GM20431 (cell line): ENCODE measurements around the gene TNFRSF13B.
"Not testable (repeated sequence)": the region's sequence is repeated elsewhere in the genome, so short reads cannot be mapped to it uniquely, and the experiment has no call there.

Source experiments
- in situ Hi-C: fragments of 300-500 bp; cut with MseI, MboI; formaldehyde crosslinking; loops from one replicate; pipeline ENCODE4 v1.15.0; 2020; ENCODE audit warnings: low sequenced_read_pairs; ENCODE audit not compliant: unreplicated experiment

TNFRSF13B gene

GRCh38 chr17:16917671-16918394 is 54.1 kb downstream of the TNFRSF13B start:
- in situ Hi-C loops: no loop called here

- in situ Hi-C loops: no loop called here
These were observed 55.4 kb downstream of the TNFRSF13B start for GRCh38 chr17:16916557-16916920.

- in situ Hi-C loops: no loop called here
These were observed 56.0 kb downstream of the TNFRSF13B start for GRCh38 chr17:16915752-16916556.

- in situ Hi-C loops: no loop called here
These were observed 58.5 kb downstream of the TNFRSF13B start for GRCh38 chr17:16913463-16913862.

DNA sequence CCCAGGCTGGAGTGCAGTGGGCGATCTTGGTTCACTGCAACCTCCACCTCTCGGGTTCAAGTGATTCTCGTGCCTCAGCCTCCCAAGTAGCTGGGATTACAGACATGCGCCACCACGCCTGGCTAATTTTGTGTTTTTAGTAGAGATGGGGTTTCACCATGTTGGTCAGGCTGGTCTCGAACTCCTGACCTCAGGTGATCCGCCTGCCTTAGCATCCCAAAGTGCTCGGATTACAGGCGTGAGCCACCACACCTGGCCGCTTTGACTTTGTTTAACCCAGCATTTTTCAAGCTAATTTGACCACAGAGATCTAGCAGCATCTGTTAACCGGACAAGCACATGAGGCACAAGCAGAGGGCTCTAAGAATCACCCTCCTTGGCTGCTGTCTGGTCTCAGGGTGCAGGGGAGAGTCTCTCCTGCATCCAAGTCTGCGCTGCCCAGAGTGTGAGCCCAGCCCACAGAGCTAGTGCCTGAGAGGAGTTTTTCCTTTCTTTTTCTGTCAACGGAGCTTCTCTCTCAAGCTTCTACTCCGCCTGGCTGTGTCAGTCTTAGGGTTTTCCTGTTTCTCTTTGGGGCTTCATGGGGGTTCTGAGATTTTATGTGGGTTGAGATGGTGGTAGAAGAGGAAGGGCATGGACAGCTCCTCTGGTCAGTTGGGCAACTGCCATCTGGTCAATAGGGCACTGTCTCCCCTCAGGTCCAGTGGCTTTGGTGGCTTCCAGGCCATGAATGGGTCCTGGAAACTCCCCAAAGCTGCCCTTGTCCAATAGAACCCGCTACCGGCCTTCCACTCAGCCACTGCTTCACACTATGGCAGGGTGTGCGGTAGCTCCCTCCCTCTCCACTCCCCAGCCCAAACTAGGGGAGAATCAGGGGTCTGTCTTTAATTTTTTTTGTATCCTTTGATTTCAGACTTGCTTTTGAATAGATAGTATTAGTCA is 59.6 kb downstream of the TNFRSF13B start:
- in situ Hi-C loops: no loop called here

DNA sequence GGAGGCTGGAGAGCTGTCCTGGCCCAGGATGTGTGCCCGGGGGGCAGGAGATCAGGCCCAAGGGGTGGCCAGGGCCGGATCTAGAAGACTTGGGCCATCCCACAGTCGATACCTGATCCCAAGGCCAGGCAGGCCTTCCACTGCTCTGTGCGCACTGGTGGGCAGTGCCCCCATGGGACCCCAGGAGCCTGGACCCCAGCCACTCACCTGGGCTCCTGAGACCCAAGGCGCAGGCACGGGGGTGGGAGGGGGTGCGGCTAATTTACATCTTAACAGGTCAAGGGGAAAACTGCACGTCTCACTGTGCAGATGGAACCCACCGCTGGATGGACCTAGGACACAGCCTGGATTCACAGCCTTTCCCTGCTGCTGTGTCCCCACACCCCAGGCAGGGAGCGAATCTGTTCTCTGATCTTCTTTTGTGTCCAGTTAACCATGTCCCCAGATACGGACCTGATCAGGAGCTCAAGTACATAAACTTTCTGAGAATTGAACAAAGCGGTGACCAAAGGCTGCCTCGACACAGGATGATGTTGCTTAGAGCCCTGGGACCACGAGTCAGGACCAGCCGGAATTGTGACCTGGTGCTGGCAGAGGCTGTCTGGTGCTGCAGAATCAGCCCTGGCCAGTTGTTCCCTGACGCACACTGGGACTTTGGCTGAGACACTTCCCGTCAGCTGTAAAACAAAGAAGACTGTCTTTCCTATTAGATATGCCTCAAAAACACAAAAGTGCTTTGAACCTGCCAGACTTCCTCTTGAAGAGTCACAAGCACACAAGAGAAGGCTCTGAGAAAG is 60.6 kb downstream of the TNFRSF13B start:
- in situ Hi-C loops: no loop called here

DNA sequence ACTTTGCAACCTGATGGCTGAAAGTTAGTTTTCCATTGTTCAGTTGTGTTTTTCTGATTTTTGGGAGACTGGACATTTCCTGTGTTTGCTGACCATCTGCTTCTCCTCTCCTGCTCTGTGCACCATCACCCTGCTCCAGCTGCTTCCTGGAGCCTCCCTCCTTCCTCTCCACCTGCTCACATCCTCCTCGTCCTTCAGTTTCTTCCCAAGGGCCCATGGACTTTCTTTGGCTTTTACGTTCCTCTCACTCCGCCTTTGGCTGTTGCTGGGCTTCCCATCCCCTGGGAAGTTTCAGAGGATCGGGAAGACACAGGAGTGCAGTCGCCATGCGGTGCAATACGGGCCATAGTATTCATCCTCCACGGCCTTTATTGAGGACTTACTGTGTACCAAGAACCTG is 61.6 kb downstream of the TNFRSF13B start:
- in situ Hi-C loops: no loop called here

DNA sequence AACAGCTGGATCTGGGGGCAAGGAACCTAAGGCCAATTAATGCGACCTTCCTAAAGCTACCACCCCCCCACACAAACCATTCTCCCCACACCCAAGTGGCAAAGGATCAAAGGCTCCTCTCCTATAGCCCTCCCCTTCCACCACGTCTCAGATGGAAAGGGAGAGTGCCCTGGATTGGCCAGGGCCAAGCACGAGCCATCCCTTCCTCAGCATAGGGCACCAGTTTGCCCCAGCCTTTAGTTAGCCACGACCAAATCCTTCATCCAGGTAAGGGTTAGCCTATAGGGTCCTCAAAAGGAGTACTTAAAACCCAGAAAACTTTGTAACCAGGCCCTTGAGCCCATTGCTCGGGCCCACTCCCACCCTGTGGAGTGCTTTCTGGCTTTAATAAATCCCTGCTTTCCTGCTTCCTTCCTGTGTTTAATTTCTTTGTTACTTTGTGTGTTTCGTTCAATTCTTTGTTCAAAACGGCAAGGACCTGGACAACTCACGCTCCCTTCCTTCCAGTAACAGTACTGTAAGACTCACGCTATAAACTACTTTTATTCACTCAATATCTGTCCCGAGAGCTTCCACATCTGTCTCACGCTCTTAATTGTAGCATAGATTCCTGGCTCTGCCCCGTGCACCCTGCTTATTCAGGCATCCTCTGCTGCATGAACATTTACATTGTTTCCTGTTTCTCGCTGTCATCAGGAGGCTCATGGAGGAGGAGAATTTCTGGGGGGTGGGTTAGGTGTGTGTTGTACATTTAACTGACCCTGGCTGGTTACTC is 62.3 kb downstream of the TNFRSF13B start:
- in situ Hi-C loops: no loop called here

DNA sequence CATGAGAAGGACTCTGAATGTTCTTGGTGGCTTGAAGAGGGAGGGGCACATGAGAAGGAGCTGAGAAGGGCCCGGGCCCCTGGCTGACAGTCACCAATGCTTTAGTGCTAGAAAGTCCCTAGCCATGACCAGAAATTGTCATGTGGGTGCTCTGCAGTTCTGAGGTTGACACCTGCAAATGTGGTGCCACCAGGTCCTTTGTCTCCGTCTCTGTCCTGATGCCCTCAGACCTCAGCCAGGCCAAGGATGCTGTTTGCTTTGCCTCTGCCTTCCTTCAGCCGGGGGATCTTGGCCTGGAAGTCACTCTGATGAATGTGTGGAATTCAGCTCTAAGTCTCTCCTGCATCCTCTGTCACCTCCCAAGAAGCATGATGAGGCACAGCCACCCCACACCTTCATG is 63.6 kb downstream of the TNFRSF13B start:
- in situ Hi-C loops: no loop called here

GRCh38 chr17:16906680-16907079 is 65.2 kb downstream of the TNFRSF13B start:
- in situ Hi-C loops: no loop called here

GRCh38 chr17:16905593-16906191 is 66.2 kb downstream of the TNFRSF13B start:
- in situ Hi-C loops: no loop called here

- in situ Hi-C loops: not testable (repeated sequence)
These were observed 68.8 kb downstream of the TNFRSF13B start for GRCh38 chr17:16903070-16903469.

- in situ Hi-C loops: no loop called here
These were observed 71.5 kb downstream of the TNFRSF13B start for GRCh38 chr17:16900288-16900882.

- in situ Hi-C loops: not testable (repeated sequence)
These were observed 74.6 kb downstream of the TNFRSF13B start for GRCh38 chr17:16897211-16897896.

GRCh38 chr17:16896235-16896634 is 75.7 kb downstream of the TNFRSF13B start:
- in situ Hi-C loops: not testable (repeated sequence)

DNA sequence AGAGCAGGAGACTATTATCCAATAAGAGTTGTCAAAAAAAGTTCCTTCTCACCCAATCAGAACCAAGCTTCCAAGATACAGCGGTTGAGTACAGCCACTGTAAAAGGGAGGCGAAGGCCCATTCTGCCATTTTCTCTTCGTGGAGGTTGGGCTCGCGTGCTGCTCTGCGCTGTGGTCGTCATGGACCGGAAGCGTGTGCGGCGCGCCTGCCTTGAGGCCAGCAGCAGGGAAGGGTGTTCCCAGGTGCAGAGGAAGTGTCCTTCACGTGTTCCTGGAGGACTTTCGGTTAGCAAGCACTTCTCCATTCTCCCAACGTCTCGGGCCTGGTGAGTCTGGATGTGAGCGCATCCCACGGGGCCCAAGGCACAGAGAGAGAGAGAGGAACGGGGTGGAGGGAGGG is 78.4 kb downstream of the TNFRSF13B start:
- in situ Hi-C loops: not testable (repeated sequence)

DNA sequence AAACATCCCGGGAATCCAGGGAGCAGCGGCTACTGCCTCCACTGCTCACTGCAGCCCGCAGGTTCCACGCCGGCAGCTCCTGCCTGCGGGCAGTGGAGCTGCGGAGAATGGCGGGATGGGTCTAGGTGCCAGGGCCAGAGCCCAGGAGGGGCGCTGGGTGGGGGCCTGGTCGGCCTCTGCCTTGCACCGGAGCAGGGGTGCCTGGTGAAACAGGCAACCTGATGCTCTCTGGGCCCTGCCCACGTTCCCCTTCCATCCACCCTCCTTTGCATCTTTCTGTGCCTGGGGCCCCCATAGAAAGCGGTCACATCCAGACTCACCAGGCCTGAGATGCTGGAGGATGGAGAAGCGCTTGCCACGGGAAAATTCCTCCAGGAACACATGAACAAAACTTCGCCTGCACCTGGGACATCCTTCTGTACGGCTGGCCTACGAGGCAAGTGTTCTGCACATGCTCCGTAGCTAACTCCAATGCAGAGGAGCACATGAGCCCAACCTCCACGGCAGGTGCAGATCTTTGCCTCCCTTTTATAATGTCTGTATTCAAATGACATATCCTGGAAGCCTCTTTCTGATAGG is 79.0 kb downstream of the TNFRSF13B start:
- in situ Hi-C loops: not testable (repeated sequence)
